ENCODE measurements around the gene NOTO.

DNA sequence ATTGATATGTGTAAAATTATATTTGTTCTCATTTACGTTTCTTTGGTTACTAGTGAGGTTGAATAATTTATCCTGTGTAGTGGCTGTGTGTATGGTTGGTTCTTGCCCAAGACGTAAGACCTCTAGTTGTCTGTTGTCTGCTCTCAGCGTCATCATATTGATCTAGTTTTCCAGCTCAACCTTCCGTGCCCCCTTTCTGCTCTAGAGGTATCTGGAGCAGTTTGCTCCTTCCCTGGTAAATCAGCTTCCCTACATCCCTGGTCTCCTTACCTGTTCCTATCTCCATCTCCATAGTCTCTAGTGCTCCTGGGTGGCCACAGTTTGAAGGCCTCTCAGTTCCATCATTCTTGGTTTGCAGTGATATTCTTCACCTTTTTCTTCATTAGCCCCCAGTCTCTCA lies 12.9 kb downstream of the NOTO start:
- TF ChIP-seq POLR2A (IDR thresholded peaks at IDR 0.05; ENCODE audit: low read depth, low read length) (no peak), TAF1 (IDR thresholded peaks at IDR 0.05; ENCODE audit: borderline replicate concordance, low read depth, low read length) (no peak), POLR2AphosphoS5 (IDR thresholded peaks at IDR 0.05; ENCODE audit: low read depth, low read length) (no peak)
